H1 (cell line): ENCODE measurements around the gene SMARCC1. TPM values are rescaled to one million over a fixed set of nuclear protein-coding genes. Genes with fewer than 3 reads are reported as not detected.
A peak's percentile ranks its signal among the peaks of the same experiment; 100 is the strongest.

Experiments used
- CTCF ChIA-PET: fragments of 300-600 bp; sonication (Branson Sonifier 250); formaldehyde crosslinking; loops from one replicate; lab custom pipeline; 2021; ENCODE audit not compliant: partially characterized antibody; lab: Charles Lee
- POLR2A ChIA-PET: fragments of 300-600 bp; sonication (Branson Sonifier 250); formaldehyde crosslinking; loops from one replicate; lab custom pipeline; 2021; ENCODE audit warnings: inconsistent platforms; ENCODE audit not compliant: partially characterized antibody; lab: Charles Lee
- DNase-seq, 2 experiments: peaks; one replicate each; pipeline versions ENCODE4 v3.0.0 to v3.0.0-alpha.2; 2010 to 2022; ENCODE audit warnings: low spot score in 2 of 2, low read depth in 1 of 2, mixed read lengths in 1 of 2
- FAIRE-seq: peaks from 2 replicates; lab custom pipeline; 2011; peaks lifted over from hg19 to GRCh38; lab: Jason Lieb, UNC
- H2AFZ ChIP-seq: 2 replicates; pipeline ENCODE4 v1.8.1; 2012; ENCODE audit warnings: low read length, inconsistent platforms
- H2AK5ac ChIP-seq: 2 replicates; pipeline ENCODE4 v1.6.1; 2013; ENCODE audit warnings: low read depth, low read length
- H2BK120ac ChIP-seq: replicated peaks from 2 replicates; pipeline ENCODE3; 2013; ENCODE audit warnings: low read depth, low read length, inconsistent platforms
- H2BK12ac ChIP-seq: 2 replicates; pipeline ENCODE4 v1.6.1; 2013; ENCODE audit warnings: low read depth, low read length
- H2BK15ac ChIP-seq: 2 replicates; pipeline ENCODE4 v1.6.1; 2013; ENCODE audit warnings: low read length
- H2BK20ac ChIP-seq: 2 replicates; pipeline ENCODE4 v1.6.1; 2013; ENCODE audit warnings: low read length
- H2BK5ac ChIP-seq: 2 replicates; pipeline ENCODE4 v1.6.1; 2013; ENCODE audit warnings: low read depth, low read length
- H3K14ac ChIP-seq: 2 replicates; pipeline ENCODE4 v1.6.1; 2013; ENCODE audit warnings: inconsistent platforms; ENCODE audit not compliant: insufficient read length
- H3K18ac ChIP-seq: 2 replicates; pipeline ENCODE4 v1.6.1; 2013; ENCODE audit warnings: low read length; ENCODE audit errors: extremely low read depth
- H3K23ac ChIP-seq: 2 replicates; pipeline ENCODE4 v1.6.1; 2013; ENCODE audit warnings: inconsistent platforms; ENCODE audit not compliant: insufficient read length
- H3K23me2 ChIP-seq: 2 replicates; pipeline ENCODE4 v1.6.1; 2013; ENCODE audit warnings: low read depth, low read length
- H3K27ac ChIP-seq: 2 replicates; pipeline ENCODE4 v1.6.1; 2011; ENCODE audit warnings: low read depth, low read length, inconsistent platforms
- H3K27me3 ChIP-seq, 4 experiments: replicated peaks in 1 of 4; 1 replicate in 1 of 4; 2 replicates in 3 of 4; pipeline versions ENCODE4 v1.6.1 to v1.8.1; 2011 to 2013; ENCODE audit warnings: low read length in 3 of 4, mild to moderate bottlenecking in 3 of 4, inconsistent platforms in 2 of 4, mixed read lengths in 2 of 4, moderate library complexity in 1 of 4; ENCODE audit not compliant: control insufficient read depth in 3 of 4, insufficient read depth in 3 of 4; ENCODE audit errors: extremely low read depth in 1 of 4
- H3K36me3 ChIP-seq, 4 experiments: 2 replicates each; pipeline versions ENCODE4 v1.6.1 to v1.8.1; 2011 to 2013; ENCODE audit warnings: mild to moderate bottlenecking in 4 of 4, low read length in 3 of 4, moderate library complexity in 2 of 4, control low read depth in 1 of 4, inconsistent platforms in 1 of 4; ENCODE audit not compliant: insufficient read depth in 4 of 4, control insufficient read depth in 2 of 4
- H3K4ac ChIP-seq: replicated peaks from 2 replicates; pipeline ENCODE3; 2013; ENCODE audit warnings: low read length, low read depth, mixed read lengths, inconsistent platforms; ENCODE audit not compliant: insufficient read length
- H3K4me1 ChIP-seq, 4 experiments: replicated peaks in 1 of 4; 1 replicate in 1 of 4; 2 replicates in 3 of 4; pipeline versions ENCODE4 v1.6.1 to v1.8.1; 2011 to 2013; ENCODE audit warnings: low read length in 3 of 4, inconsistent platforms in 2 of 4, mixed read lengths in 1 of 4; ENCODE audit not compliant: insufficient read depth in 4 of 4, control insufficient read depth in 3 of 4
- H3K4me2 ChIP-seq, 2 experiments: 2 replicates each; pipeline versions ENCODE4 v1.6.1 to v1.8.1; 2011 to 2013; ENCODE audit warnings: low read depth in 2 of 2, low read length in 2 of 2, control low read depth in 1 of 2, inconsistent platforms in 1 of 2, mild to moderate bottlenecking in 1 of 2; ENCODE audit not compliant: insufficient read depth in 1 of 2
- H3K4me3 ChIP-seq, 4 experiments: fragments of 200-600, 300-600 bp in 1 of 4; sonication (generic), shearing (Covaris generic), sonication (Bioruptor Twin) in 1 of 4; 2 replicates each; pipeline versions ENCODE4 v1.5.1 to v1.8.1; 2011 to 2016; ENCODE audit warnings: low read length in 4 of 4, low read depth in 3 of 4, control low read depth in 2 of 4, inconsistent platforms in 2 of 4, mild to moderate bottlenecking in 2 of 4, mixed read lengths in 1 of 4, moderate library complexity in 1 of 4; ENCODE audit not compliant: insufficient read depth in 2 of 4; ENCODE audit errors: extremely low read depth in 1 of 4
- H3K56ac ChIP-seq: replicated peaks from 2 replicates; pipeline ENCODE3; 2013; ENCODE audit warnings: low read depth, mild to moderate bottlenecking, mixed read lengths, low read length, inconsistent platforms; ENCODE audit not compliant: insufficient read length
- H3K79me1 ChIP-seq: 2 replicates; pipeline ENCODE4 v1.6.1; 2013; ENCODE audit warnings: low read depth, low read length, control low read depth
- H3K79me2 ChIP-seq, 2 experiments: 2 replicates each; pipeline versions ENCODE4 v1.6.1 to v1.8.1; 2012 to 2013; ENCODE audit warnings: low read length in 2 of 2, mild to moderate bottlenecking in 2 of 2, inconsistent platforms in 1 of 2; ENCODE audit not compliant: insufficient read depth in 2 of 2, control insufficient read depth in 1 of 2
- H3K9ac ChIP-seq, 4 experiments: replicated peaks in 1 of 4; 1 replicate in 1 of 4; 2 replicates in 3 of 4; pipeline versions ENCODE4 v1.6.1 to v1.8.1; 2011 to 2013; ENCODE audit warnings: low read depth in 3 of 4, low read length in 3 of 4, control low read depth in 2 of 4, mild to moderate bottlenecking in 2 of 4, moderate library complexity in 2 of 4, inconsistent platforms in 1 of 4; ENCODE audit errors: extremely low read depth in 1 of 4
- H3K9me3 ChIP-seq, 2 experiments: 2 replicates each; pipeline versions ENCODE4 v1.6.1 to v1.8.1; 2012 to 2013; ENCODE audit warnings: mild to moderate bottlenecking in 2 of 2, moderate library complexity in 2 of 2, control low read depth in 1 of 2, inconsistent platforms in 1 of 2, low read depth in 1 of 2, low read length in 1 of 2, mixed read lengths in 1 of 2; ENCODE audit not compliant: insufficient read depth in 2 of 2
- H4K20me1 ChIP-seq, 2 experiments: replicated peaks in 1 of 2; 2 replicates each; pipeline versions ENCODE3 to v1.8.1; 2011 to 2013; ENCODE audit warnings: inconsistent platforms in 2 of 2, low read length in 2 of 2, mild to moderate bottlenecking in 1 of 2; ENCODE audit not compliant: insufficient read depth in 2 of 2, control insufficient read depth in 1 of 2
- H4K5ac ChIP-seq: 2 replicates; pipeline ENCODE4 v1.6.1; 2013; ENCODE audit warnings: low read length, low read depth, mixed read lengths, inconsistent platforms; ENCODE audit not compliant: insufficient read length
- H4K8ac ChIP-seq: 2 replicates; pipeline ENCODE4 v1.8.0; 2013; ENCODE audit warnings: mild to moderate bottlenecking, moderate library complexity, low read length, inconsistent platforms; ENCODE audit not compliant: insufficient read depth; ENCODE audit errors: extremely low read depth
- H4K91ac ChIP-seq: replicated peaks from 2 replicates; pipeline ENCODE3; 2013; ENCODE audit warnings: low read length, mixed read lengths, inconsistent platforms; ENCODE audit not compliant: insufficient read length
- BRCA1 ChIP-seq: IDR thresholded peaks from 2 replicates; pipeline ENCODE4 v1.6.1; 2012; ENCODE audit warnings: low read depth, low read length, improper control_type of control experiment
- CEBPB ChIP-seq: IDR thresholded peaks from 2 replicates; pipeline ENCODE4 v1.6.1; 2012; ENCODE audit warnings: low read depth, low read length
- FOSL1 ChIP-seq: IDR thresholded peaks from 2 replicates; pipeline ENCODE4 v1.6.1; 2011; ENCODE audit warnings: mild to moderate bottlenecking, low read depth, low read length, moderate library complexity; ENCODE audit not compliant: insufficient read depth
- GABPA ChIP-seq: IDR thresholded peaks from 2 replicates; pipeline ENCODE4 v1.6.1; 2011; ENCODE audit warnings: mild to moderate bottlenecking, low read length, moderate library complexity, borderline replicate concordance; ENCODE audit not compliant: insufficient read depth
- JUND ChIP-seq: IDR thresholded peaks from 2 replicates; pipeline ENCODE4 v1.6.1; 2011; ENCODE audit warnings: mild to moderate bottlenecking, improper control_type of control experiment, low read length
- POU5F1 ChIP-seq: IDR thresholded peaks from 2 replicates; pipeline ENCODE4 v1.6.1; 2011; ENCODE audit warnings: low read depth, mild to moderate bottlenecking, low read length, moderate library complexity
- RBBP5 ChIP-seq: IDR thresholded peaks from 2 replicates; pipeline ENCODE4 v1.7.1; 2012; ENCODE audit warnings: low read depth, mild to moderate bottlenecking, inconsistent platforms, low read length, moderate library complexity, borderline replicate concordance
- SIN3A ChIP-seq, 2 experiments: IDR thresholded peaks in 1 of 2; conservative IDR thresholded peaks in 1 of 2; 2 replicates each; pipeline ENCODE4 v1.6.1; 2011 to 2012; ENCODE audit warnings: low read length in 2 of 2, improper control_type of control experiment in 1 of 2, low read depth in 1 of 2, mild to moderate bottlenecking in 1 of 2
- WGBS, 2 experiments: shearing (Covaris generic) in 1 of 2; methylation state at CpG; one replicate each; pipeline versions ENCODE4 v1.1.6 to v1.1.7; 2013 to 2015; ENCODE audit warnings: low lambda C conversion rate in 2 of 2, mixed read lengths in 2 of 2, inconsistent platforms in 1 of 2, low coverage in 1 of 2, missing lambda C conversion rate in 1 of 2; ENCODE audit not compliant: insufficient replicate concordance in 2 of 2, insufficient coverage in 1 of 2, insufficient read length in 1 of 2; ENCODE audit errors: extremely low coverage in 1 of 2, missing lambda C conversion rate in 1 of 2; 5-methylcytosine and 5-hydroxymethylcytosine counted together
- polyA plus RNA-seq, 7 experiments: library from polyadenylated mRNA; depleted of rRNA in 3 of 7; stranded (reverse) in 5 of 7; unstranded in 2 of 7; fragments of >200 nt in 5 of 7; fragments of 200-250 nt in 2 of 7; gene quantifications; 1 replicate in 5 of 7; 2 replicates in 1 of 7; 4 replicates in 1 of 7; pipeline versions ENCODE4 v1.2.1 to v1.2.3, GENCODE V29; 2011 to 2013; ENCODE audit warnings: missing spikeins in 2 of 7, mixed read lengths in 2 of 7
- total RNA-seq: library from RNA; stranded (reverse); fragmentation: NEBNext Ultra II Directional; extraction: Animal tissue kit (Norgen Biotek cat#: 25700); gene quantifications from 2 replicates; pipeline ENCODE4 v1.2.1, GENCODE V29; 2021
- TF ChIP-seq, protein P1 (sequence below): IDR thresholded peaks from 2 replicates; pipeline ENCODE4 v1.6.1; 2011; ENCODE audit warnings: low read depth, mild to moderate bottlenecking, low read length; ENCODE audit not compliant: insufficient read depth
- TF ChIP-seq, protein P2 (sequence below): IDR thresholded peaks from 2 replicates; pipeline ENCODE4 v1.6.1; 2012; ENCODE audit warnings: low read length, inconsistent platforms

Gene SMARCC1
- total and polyA plus RNA-seq, 2 of the 8 experiments (the other 6 are each of a cell fraction or from before 2014, with no cell fraction given): 64.1 to 335 TPM

DNA sequence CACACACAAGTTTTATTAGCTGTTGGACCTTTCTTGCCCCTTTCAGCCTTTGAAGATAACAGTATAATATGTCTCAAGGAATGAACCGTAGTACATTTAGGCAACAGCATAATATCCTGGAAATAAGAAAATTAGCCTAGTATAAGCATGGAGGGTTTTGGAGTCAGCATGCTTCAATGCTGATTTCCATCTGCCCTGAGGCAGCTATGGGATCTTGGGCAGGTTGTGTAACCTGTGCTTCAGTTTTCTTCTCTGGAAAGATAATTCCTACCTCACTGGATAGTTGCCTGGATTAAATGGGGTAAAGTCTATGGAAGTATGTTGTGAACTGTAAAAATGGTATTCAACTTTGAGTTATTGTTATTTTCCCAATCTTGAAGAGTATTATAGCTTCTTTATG lies 22.9 kb upstream of the SMARCC1 start:
- Histone ChIP-seq H3K27me3 (no peaks in the 10 kb centered on the region), H3K23ac (no peak overlapping the region), H3K14ac (no peak overlapping the region), H3K4me2 (peak overlapping the region; percentile 72 to 85; a peak in 3 of 4 replicates), H4K91ac (no peak overlapping the region), H3K56ac (no peak overlapping the region), H3K4me3 (peak overlapping the region in 1 of 4 experiments; percentile 81; a peak in 3 of 8 replicates), H2BK120ac (no peak overlapping the region), H3K23me2 (peaks cover 8% of the 10 kb centered on the region), H3K79me2 (peaks cover 0 to 19% of the 10 kb centered on the region in 2 experiments; a peak in 2 of 4 replicates), H2BK12ac (no peak overlapping the region), H3K27ac (no peak overlapping the region), H3K18ac (no peak overlapping the region), H3K79me1 (0 out of 2 replicates have a peak, but pooled peaks cover 2% of the 10 kb centered on the region), H4K8ac (no peak overlapping the region), H3K4me1 (peaks cover 0 to 4% (median 2%) of the 10 kb centered on the region in 4 experiments; a peak in 3 of 7 replicates), H3K36me3 (peaks cover 3 to 24% (median 13%) of the 10 kb centered on the region in 4 experiments; a peak in 5 of 8 replicates), H3K9ac (no peak overlapping the region), H4K5ac (no peak overlapping the region), H2BK5ac (no peak overlapping the region), H2AK5ac (no peak overlapping the region), H2BK20ac (no peak overlapping the region), H3K9me3 (no peaks in the 10 kb centered on the region), H2BK15ac (no peak overlapping the region), H3K4ac (no peak overlapping the region), H2AFZ (no peak overlapping the region), H4K20me1 (no peaks in the 10 kb centered on the region)
- POLR2A ChIA-PET: interaction anchor here (0.8 to 2.2 kb wide), 4 partner anchors 11 to 34 kb away, joined by 4 to 13 read pairs (median 8); no protein-coding TSS in a partner anchor
- DNase-seq (no peak), FAIRE-seq (no peak)
- WGBS, 2 experiments: 94% methylated on average over 1 of the region's 1 CpG; no CpG with 5 or more reads in 1 of the 2 experiments
- CTCF ChIA-PET: interaction anchor here (1.2 to 1.6 kb wide), 3 partner anchors 9 to 33 kb away, joined by 3 to 6 read pairs (median 3); no protein-coding TSS in a partner anchor
- TF ChIP-seq FOSL1 (no peak), CEBPB (no peak), RBBP5 (no peak), POU5F1 (no peak), GABPA (no peak), JUND (no peak), BRCA1 (no peak), SIN3A (conservative IDR thresholded peaks at IDR 0.05 in 1 of 2, IDR thresholded peaks at IDR 0.05 in 1 of 2; ENCODE audit: low read depth in 1 of 2, low read length in 2 of 2) (no peak)
- TF ChIP-seq, protein P1, sequence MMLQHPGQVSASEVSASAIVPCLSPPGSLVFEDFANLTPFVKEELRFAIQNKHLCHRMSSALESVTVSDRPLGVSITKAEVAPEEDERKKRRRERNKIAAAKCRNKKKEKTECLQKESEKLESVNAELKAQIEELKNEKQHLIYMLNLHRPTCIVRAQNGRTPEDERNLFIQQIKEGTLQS: no peak
- TF ChIP-seq, protein P2, sequence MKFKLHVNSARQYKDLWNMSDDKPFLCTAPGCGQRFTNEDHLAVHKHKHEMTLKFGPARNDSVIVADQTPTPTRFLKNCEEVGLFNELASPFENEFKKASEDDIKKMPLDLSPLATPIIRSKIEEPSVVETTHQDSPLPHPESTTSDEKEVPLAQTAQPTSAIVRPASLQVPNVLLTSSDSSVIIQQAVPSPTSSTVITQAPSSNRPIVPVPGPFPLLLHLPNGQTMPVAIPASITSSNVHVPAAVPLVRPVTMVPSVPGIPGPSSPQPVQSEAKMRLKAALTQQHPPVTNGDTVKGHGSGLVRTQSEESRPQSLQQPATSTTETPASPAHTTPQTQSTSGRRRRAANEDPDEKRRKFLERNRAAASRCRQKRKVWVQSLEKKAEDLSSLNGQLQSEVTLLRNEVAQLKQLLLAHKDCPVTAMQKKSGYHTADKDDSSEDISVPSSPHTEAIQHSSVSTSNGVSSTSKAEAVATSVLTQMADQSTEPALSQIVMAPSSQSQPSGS: no peak
